ENCODE data around the gene SLC37A4. TPM values are rescaled to one million over a fixed set of nuclear protein-coding genes. Genes with fewer than 3 reads are reported as not detected.
A peak's percentile ranks its signal among the peaks of the same experiment; 100 is the strongest.

The SLC37A4 gene
- total RNA-seq, 1 donor from 2014 or later, result 16.0 TPM

DNA sequence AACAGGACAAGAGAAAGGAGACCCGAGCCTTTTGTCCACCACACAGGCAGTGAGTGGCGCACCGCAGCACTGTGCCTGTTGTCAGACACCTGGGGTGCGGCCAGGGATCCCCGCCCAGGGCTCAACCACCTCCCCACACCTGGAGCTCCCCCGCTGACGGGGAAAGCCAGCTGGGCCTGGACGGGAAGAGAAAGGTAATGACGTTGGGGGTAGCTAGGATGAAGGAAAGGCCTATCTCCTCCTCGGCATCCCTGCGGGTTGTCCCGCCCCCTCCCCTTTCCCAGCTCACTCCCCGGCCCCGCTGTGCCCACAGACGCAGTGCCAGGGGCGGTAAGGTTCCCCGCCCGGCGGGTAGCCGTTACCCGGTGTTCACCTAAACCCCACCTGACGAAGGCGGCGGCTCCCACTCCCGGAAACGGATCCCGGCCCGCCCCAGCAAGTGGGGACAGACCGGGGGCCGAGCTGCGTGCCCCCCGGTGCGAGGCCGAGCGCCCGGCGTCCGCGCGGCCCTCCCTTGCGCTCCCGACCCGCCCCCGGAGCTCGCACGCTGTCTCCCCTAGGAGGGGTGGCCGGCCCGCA lies 25.8 kb upstream of the SLC37A4 start:
- Histone ChIP-seq H3K36me3 (peaks cover 0 to 36% of the 10 kb centered on the region in 2 donors), H3K27ac (peak overlapping the region; percentile 72), H3K27me3 (no peaks in the 10 kb centered on the region), H3K9me3 (no peaks in the 10 kb centered on the region), H3K4me1 (peaks cover 28% of the 10 kb centered on the region), H3K4me3 (peak overlapping the region; percentile 83 to 88)
- intact Hi-C loops (cut with DNase I), result no loop called here
- DNase-seq (ENCODE audit: extremely low spot score in 2 of 2), result no peak
- no peak for TF ChIP-seq POLR2A (IDR thresholded peaks at IDR 0.05)
- TF ChIP-seq, protein P1, sequence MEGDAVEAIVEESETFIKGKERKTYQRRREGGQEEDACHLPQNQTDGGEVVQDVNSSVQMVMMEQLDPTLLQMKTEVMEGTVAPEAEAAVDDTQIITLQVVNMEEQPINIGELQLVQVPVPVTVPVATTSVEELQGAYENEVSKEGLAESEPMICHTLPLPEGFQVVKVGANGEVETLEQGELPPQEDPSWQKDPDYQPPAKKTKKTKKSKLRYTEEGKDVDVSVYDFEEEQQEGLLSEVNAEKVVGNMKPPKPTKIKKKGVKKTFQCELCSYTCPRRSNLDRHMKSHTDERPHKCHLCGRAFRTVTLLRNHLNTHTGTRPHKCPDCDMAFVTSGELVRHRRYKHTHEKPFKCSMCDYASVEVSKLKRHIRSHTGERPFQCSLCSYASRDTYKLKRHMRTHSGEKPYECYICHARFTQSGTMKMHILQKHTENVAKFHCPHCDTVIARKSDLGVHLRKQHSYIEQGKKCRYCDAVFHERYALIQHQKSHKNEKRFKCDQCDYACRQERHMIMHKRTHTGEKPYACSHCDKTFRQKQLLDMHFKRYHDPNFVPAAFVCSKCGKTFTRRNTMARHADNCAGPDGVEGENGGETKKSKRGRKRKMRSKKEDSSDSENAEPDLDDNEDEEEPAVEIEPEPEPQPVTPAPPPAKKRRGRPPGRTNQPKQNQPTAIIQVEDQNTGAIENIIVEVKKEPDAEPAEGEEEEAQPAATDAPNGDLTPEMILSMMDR (IDR thresholded peaks at IDR 0.05), result no peak
- TF ChIP-seq POLR2AphosphoS5 (IDR thresholded peaks at IDR 0.05; ENCODE audit: insufficient read depth in 1 of 2, low read depth in 1 of 2), result no peak

DNA sequence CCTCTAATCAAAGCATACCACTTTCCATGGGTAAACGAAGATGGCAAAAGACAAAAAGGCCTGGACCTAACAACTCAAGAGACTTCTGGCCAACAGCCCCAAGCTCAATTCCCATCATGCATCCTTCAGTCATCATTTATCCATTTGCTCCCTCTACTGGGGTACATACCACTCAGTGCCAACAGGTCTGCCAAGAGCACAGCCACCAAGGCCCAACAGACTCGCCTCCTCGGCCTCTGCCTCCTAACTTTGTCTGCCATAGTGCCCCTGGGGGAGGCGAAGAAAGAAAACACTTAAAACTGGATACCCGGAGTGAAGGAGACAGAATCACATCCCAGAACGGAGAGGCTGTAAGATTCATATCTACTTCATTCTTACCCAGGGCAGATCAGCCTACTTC lies 25.2 kb upstream of the SLC37A4 start:
- TF ChIP-seq, protein P1 (IDR thresholded peaks at IDR 0.05), result no peak
- TF ChIP-seq POLR2A (IDR thresholded peaks at IDR 0.05), result no peak
- TF ChIP-seq POLR2AphosphoS5 (IDR thresholded peaks at IDR 0.05; ENCODE audit: insufficient read depth in 1 of 2, low read depth in 1 of 2), result no peak
- peak overlapping the region; percentile 83 to 88 for H3K4me3 ChIP-seq
- H3K4me1 ChIP-seq, result peaks cover 28% of the 10 kb centered on the region
- no peak for DNase-seq (ENCODE audit: extremely low spot score in 2 of 2)
- H3K9me3 ChIP-seq, result no peaks in the 10 kb centered on the region
- no peak overlapping the region for H3K27ac ChIP-seq
- peaks cover 0 to 42% of the 10 kb centered on the region in 2 donors for H3K36me3 ChIP-seq
- intact Hi-C loops (cut with DNase I), result no loop called here
- no peaks in the 10 kb centered on the region for H3K27me3 ChIP-seq

DNA sequence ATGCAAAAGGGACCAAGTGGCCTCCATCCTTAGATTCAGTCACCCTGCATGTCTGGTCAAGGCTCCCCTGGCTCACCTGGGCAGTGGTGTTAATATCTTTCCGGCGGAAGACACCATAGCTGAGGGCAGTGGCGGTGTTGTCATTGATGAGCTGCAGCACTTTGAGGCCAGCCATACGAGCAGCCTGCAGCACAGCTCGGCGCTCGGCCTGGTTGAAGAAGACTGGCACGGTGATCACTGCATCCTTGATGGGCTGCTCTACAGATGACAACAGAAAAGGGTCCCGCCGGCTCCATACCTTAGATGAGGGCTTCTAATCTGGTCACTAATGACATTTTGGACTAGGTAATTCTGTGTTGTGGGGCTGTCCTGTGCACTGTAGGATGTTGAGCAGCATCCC lies 23.7 kb upstream of the SLC37A4 start:
- Histone ChIP-seq H3K4me3 (no peak overlapping the region), H3K27me3 (no peaks in the 10 kb centered on the region), H3K36me3 (peaks cover 0 to 54% of the 10 kb centered on the region in 2 donors), H3K4me1 (peaks cover 28% of the 10 kb centered on the region), H3K9me3 (no peaks in the 10 kb centered on the region), H3K27ac (no peak overlapping the region)
- no peak for TF ChIP-seq POLR2A (IDR thresholded peaks at IDR 0.05)
- TF ChIP-seq, protein P1 (IDR thresholded peaks at IDR 0.05), result no peak
- no peak for TF ChIP-seq POLR2AphosphoS5 (IDR thresholded peaks at IDR 0.05; ENCODE audit: insufficient read depth in 1 of 2, low read depth in 1 of 2)
- DNase-seq (ENCODE audit: extremely low spot score in 2 of 2), result no peak
- intact Hi-C loops (cut with DNase I), result no loop called here

DNA sequence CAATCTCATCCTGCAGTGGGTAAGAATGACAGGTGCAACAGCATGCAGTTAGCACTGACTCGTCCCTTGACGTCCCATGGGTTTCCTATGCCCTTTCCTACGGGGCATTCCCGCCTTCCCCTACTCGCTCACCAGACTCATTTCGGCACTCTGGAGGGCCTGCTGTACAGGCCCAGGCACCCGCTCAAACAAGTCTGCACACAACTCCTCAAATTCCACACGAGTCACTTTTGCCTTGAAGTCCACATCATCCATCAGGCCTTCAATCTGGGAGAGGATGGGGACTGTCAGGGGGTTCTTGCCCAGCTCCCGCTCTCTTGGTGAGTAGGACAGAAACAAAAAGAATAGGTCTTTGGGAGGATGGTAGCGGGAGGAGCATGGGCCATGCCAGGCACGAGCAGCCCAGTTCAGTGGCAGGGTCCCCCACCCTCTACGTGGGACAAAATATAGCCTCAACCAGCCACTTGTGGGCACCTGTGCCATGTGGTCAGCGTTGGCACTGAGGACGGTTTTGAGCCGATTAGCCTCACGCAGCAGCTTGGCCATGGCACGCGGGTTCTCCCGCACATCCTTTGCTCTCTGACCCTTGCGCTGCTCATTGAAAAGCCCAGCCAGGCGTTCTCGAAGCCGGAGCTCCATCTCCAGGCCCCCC lies 21.6 kb upstream of the SLC37A4 start:
- DNase-seq (ENCODE audit: extremely low spot score in 2 of 2), result no peak
- H3K9me3 ChIP-seq, result no peaks in the 10 kb centered on the region
- no peak overlapping the region for H3K27ac ChIP-seq
- intact Hi-C loops (cut with DNase I), result no loop called here
- no peak overlapping the region for H3K4me3 ChIP-seq
- TF ChIP-seq, protein P1 (IDR thresholded peaks at IDR 0.05), result no peak
- TF ChIP-seq POLR2A (IDR thresholded peaks at IDR 0.05), result no peak
- TF ChIP-seq POLR2AphosphoS5 (IDR thresholded peaks at IDR 0.05; ENCODE audit: insufficient read depth in 1 of 2, low read depth in 1 of 2), result no peak
- H3K27me3 ChIP-seq, result no peaks in the 10 kb centered on the region
- H3K4me1 ChIP-seq, result peaks cover 18% of the 10 kb centered on the region
- H3K36me3 ChIP-seq, result peaks cover 0 to 76% of the 10 kb centered on the region in 2 donors
